AG04449 (cell line): ENCODE measurements around the gene ALKBH2.
"Not testable (repeated sequence)": the region's sequence is repeated elsewhere in the genome, so short reads cannot be mapped to it uniquely, and the experiment has no call there.

ENCODE experiments used
- CTCF ChIA-PET: fragments of 350-600 bp; formaldehyde crosslinking; extraction: SDS; loops from one replicate; lab custom pipeline; 2021; ENCODE audit warnings: antibody characterized with exemption; lab: Yijun Ruan, JAX
- POLR2A ChIA-PET: fragments of 400-600, 350-600 bp; formaldehyde crosslinking; extraction: SDS; loops from one replicate; lab custom pipeline; 2020; ENCODE audit warnings: antibody characterized with exemption, inconsistent platforms; lab: Yijun Ruan, JAX
- DNase-seq: peaks from one replicate; pipeline ENCODE4 v3.0.0-alpha.2; 2010; ENCODE audit warnings: low read depth, low spot score
- H3K4me3 ChIP-seq: 2 replicates; pipeline ENCODE4 v1.5.1; 2011; ENCODE audit warnings: low read depth, mild to moderate bottlenecking, control low read depth, low read length
- CTCF ChIP-seq: IDR thresholded peaks from one replicate; pipeline ENCODE4 v1.5.1; 2011; ENCODE audit warnings: mild to moderate bottlenecking, moderate library complexity, low read length, control low read depth, inconsistent platforms; ENCODE audit not compliant: insufficient read depth; ENCODE audit errors: missing control alignments

Gene ALKBH2

GRCh38 chr12:109056891-109057290, 36.4 kb downstream of the ALKBH2 start:
- CTCF ChIA-PET, result no interaction called here
- TF ChIP-seq CTCF, result no peak
- no peak for DNase-seq
- no peak overlapping the region for H3K4me3 ChIP-seq
- POLR2A ChIA-PET, result no interaction called here

- no peak overlapping the region for H3K4me3 ChIP-seq
- no peak for TF ChIP-seq CTCF
- DNase-seq, result no peak
- ChIA-PET CTCF (interaction anchor here (2.2 kb wide), 1 partner anchor 38 kb away, joined by 7 read pairs; the partner anchor contains the start of gene ALKBH2), POLR2A (no interaction called here)
Observed at GRCh38 chr12:109054520-109054919, 38.8 kb downstream of the ALKBH2 start.

GRCh38 chr12:109054124-109054513, 39.2 kb downstream of the ALKBH2 start:
- DNase-seq, POLR2A ChIA-PET, H3K4me3 ChIP-seq: not testable (repeated sequence)
- CTCF ChIA-PET, result interaction anchor here (2.2 kb wide), 1 partner anchor 38 kb away, joined by 7 read pairs; the partner anchor contains the start of gene ALKBH2

- DNase-seq, result no peak
- POLR2A ChIA-PET, result no interaction called here
- no peak for TF ChIP-seq CTCF
- peak overlapping the region; percentile 94 for H3K4me3 ChIP-seq
- CTCF ChIA-PET, result interaction anchor here (2.5 kb wide), 1 partner anchor 9 kb away, joined by 9 read pairs; no protein-coding TSS in a partner anchor
Observed at GRCh38 chr12:109053382-109054123, 39.7 kb downstream of the ALKBH2 start.

GRCh38 chr12:109052414-109053323, 40.6 kb downstream of the ALKBH2 start, which contains the start of gene USP30:
Gene USP30, plus strand, starts transcription at chr12:109052576. Its CDS starts 103 bp downstream, at chr12:109052679.
- peak; percentile 41 for DNase-seq
- ChIA-PET CTCF (interaction anchor here (0.9 to 2.5 kb wide), 3 partner anchors 10 to 200 kb away, joined by 3 to 9 read pairs (median 5); no protein-coding TSS in a partner anchor), POLR2A (interaction anchor here (0.6 kb wide), 1 partner anchor 195 kb away, joined by 3 read pairs; the partner anchor contains the start of gene SSH1)
- no peak for TF ChIP-seq CTCF
- H3K4me3 ChIP-seq, result peak within 1 kb of the TSS; percentile 94

- DNase-seq, result no peak
- ChIA-PET POLR2A (interaction anchor here (0.6 kb wide), 1 partner anchor 195 kb away, joined by 3 read pairs; the partner anchor contains the start of gene SSH1), CTCF (interaction anchor here (0.9 to 2.5 kb wide), 3 partner anchors 10 to 199 kb away, joined by 3 to 9 read pairs (median 5); no protein-coding TSS in a partner anchor)
- peak overlapping the region; percentile 94 for H3K4me3 ChIP-seq
- no peak for TF ChIP-seq CTCF
Observed at GRCh38 chr12:109052097-109052413, 41.2 kb downstream of the ALKBH2 start.

- H3K4me3 ChIP-seq, POLR2A ChIA-PET, CTCF ChIA-PET, DNase-seq: not testable (repeated sequence)
Observed at GRCh38 chr12:109049794-109050193, 43.5 kb downstream of the ALKBH2 start.

GRCh38 chr12:109048706-109049105, 44.6 kb downstream of the ALKBH2 start:
- POLR2A ChIA-PET, CTCF ChIA-PET, DNase-seq, H3K4me3 ChIP-seq: not testable (repeated sequence)
